K562 (cell line): Measurements from ENCODE around the gene CLSTN2.

Source experiments
- KDM4B ChIP-seq, 2 experiments: fragments of 450-650 bp in 1 of 2; sonication (generic) in 1 of 2; IDR thresholded peaks; 2 replicates each; pipeline ENCODE4 v1.6.1; 2016 to 2017; ENCODE audit warnings: borderline replicate concordance in 2 of 2, antibody characterized with exemption in 1 of 2, low read depth in 1 of 2, mild to moderate bottlenecking in 1 of 2
- PHF8 ChIP-seq: fragments of 200-600 bp; sonication (generic); IDR thresholded peaks from 2 replicates; pipeline ENCODE4 v1.6.1; 2012; ENCODE audit warnings: mixed run types, mild to moderate bottlenecking, inconsistent platforms, low read length, moderate library complexity, borderline replicate concordance
- POLR2A ChIP-seq: fragments of 450-650 bp; conservative IDR thresholded peaks from 2 replicates; pipeline ENCODE4 v1.6.1; 2016
- TF ChIP-seq, protein P1 (sequence below), 2 experiments: fragments of 450-650 bp; formaldehyde crosslinking in 1 of 2; IDR thresholded peaks; 2 replicates each; pipeline versions ENCODE4 v1.4.0 to v1.6.1; 2014 to 2020; ENCODE audit warnings: mild to moderate bottlenecking in 2 of 2, borderline replicate concordance in 1 of 2, low read depth in 1 of 2

DNA sequence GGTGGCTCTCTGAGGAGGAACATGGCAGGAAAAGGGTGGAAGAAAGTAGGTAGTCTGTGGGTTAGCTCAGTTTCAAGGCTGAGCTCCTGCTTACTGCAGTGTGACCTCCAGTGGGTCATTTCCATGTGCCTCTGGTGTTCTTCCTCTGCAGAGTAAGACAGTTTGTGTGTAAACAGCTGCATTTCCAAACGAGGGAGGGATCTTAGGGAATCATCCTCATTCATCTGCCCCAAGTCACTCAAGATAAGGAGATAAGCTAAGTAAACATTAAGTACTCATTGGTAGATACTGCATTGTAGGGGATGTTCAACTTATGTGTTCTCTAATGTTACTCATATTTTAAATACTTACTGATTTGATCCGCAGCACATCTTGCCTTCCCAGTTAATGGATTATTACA is 83.6 kb downstream of the CLSTN2 start:
- TF ChIP-seq, protein P1, sequence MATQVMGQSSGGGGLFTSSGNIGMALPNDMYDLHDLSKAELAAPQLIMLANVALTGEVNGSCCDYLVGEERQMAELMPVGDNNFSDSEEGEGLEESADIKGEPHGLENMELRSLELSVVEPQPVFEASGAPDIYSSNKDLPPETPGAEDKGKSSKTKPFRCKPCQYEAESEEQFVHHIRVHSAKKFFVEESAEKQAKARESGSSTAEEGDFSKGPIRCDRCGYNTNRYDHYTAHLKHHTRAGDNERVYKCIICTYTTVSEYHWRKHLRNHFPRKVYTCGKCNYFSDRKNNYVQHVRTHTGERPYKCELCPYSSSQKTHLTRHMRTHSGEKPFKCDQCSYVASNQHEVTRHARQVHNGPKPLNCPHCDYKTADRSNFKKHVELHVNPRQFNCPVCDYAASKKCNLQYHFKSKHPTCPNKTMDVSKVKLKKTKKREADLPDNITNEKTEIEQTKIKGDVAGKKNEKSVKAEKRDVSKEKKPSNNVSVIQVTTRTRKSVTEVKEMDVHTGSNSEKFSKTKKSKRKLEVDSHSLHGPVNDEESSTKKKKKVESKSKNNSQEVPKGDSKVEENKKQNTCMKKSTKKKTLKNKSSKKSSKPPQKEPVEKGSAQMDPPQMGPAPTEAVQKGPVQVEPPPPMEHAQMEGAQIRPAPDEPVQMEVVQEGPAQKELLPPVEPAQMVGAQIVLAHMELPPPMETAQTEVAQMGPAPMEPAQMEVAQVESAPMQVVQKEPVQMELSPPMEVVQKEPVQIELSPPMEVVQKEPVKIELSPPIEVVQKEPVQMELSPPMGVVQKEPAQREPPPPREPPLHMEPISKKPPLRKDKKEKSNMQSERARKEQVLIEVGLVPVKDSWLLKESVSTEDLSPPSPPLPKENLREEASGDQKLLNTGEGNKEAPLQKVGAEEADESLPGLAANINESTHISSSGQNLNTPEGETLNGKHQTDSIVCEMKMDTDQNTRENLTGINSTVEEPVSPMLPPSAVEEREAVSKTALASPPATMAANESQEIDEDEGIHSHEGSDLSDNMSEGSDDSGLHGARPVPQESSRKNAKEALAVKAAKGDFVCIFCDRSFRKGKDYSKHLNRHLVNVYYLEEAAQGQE (IDR thresholded peaks at IDR 0.05; ENCODE audit: borderline replicate concordance), result no peak
- TF ChIP-seq, protein P1 (CRISPR knock-in tag; IDR thresholded peaks at IDR 0.05; ENCODE audit: low read depth), result no peak
- TF ChIP-seq POLR2A (no peak), PHF8 (no peak), KDM4B (IDR thresholded peaks at IDR 0.05; ENCODE audit: borderline replicate concordance in 2 of 2, low read depth in 1 of 2) (no peak)
